Body of pancreas (tissue), 4 donors: ENCODE results near the gene SLC4A4.

Experiments
- POLR2A ChIP-seq, 3 donors: fragments of 450-650 bp; IDR thresholded peaks; one replicate each; pipeline ENCODE4 v1.6.1; 2016; ENCODE audit warnings: antibody characterized with exemption in 3 of 3, mild to moderate bottlenecking in 2 of 3
- TF ChIP-seq, protein P1 (sequence below), 7 experiments: fragments of 450-650 bp in 4 of 7; fragments of 200-600 bp in 3 of 7; sonication (generic) in 3 of 7; IDR thresholded peaks; one replicate each; pipeline ENCODE4 v1.5.1; 2016 to 2019; ENCODE audit warnings: antibody characterized with exemption in 7 of 7

DNA sequence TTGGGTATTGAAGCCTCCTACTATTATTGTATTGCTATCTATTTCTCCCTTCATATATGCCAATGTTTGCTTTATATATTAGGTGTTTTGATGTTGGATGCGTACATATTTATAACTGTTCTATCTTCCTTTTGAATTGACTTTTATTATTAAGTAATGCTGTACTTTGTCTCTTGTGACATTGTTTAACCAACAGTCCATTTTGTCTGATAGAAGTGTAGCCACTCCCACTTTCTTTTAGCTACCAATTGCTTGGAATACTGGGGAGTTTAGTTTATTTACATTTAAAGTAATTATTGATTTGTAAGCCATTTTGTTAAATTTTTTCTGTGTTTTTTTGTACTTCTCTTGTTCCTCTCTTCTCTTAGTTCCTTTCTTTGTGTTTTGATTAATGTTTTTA is 249.2 kb downstream of the SLC4A4 start:
- TF ChIP-seq, protein P1, sequence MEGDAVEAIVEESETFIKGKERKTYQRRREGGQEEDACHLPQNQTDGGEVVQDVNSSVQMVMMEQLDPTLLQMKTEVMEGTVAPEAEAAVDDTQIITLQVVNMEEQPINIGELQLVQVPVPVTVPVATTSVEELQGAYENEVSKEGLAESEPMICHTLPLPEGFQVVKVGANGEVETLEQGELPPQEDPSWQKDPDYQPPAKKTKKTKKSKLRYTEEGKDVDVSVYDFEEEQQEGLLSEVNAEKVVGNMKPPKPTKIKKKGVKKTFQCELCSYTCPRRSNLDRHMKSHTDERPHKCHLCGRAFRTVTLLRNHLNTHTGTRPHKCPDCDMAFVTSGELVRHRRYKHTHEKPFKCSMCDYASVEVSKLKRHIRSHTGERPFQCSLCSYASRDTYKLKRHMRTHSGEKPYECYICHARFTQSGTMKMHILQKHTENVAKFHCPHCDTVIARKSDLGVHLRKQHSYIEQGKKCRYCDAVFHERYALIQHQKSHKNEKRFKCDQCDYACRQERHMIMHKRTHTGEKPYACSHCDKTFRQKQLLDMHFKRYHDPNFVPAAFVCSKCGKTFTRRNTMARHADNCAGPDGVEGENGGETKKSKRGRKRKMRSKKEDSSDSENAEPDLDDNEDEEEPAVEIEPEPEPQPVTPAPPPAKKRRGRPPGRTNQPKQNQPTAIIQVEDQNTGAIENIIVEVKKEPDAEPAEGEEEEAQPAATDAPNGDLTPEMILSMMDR (IDR thresholded peaks at IDR 0.05) = no peak
- no peak for TF ChIP-seq POLR2A (IDR thresholded peaks at IDR 0.05)
